Measurements from ENCODE around the gene HSDL1.

The HSDL1 gene

DNA sequence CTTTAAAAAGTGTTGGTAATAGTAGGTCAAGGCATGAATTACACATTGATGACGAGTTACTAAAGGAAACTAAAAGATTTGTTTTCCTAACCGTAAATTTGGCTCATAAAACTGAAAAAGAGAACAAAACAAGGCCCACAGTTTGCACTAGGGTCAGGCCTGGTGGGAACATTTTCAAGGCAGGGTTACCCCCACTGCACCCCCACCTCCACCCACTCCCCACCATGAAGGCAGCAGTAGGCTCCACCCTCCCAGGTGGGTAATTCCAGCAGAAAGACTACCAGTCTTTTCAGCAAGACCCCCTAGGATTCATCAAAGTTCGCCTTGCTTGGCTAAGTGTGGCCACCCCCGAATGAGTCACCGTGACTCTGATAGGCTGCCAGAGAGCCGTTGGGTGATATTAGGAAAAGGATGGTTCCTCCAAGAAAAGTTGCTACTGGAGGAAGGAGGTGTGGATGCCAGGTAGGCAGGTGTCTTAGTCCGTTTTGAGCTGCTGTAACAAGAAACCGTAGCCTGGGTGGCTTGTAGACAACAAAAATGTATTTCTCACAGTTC, 8.8 kb upstream of the HSDL1 start:
- Histone ChIP-seq H3K4me2 (ENCODE audit: low read length) (no peak overlapping the region), H4K20me1 (ENCODE audit: insufficient read depth, low read length) (no peaks in the 10 kb centered on the region), H3K27ac (ENCODE audit: low read length) (no peak overlapping the region), H2AFZ (ENCODE audit: low read depth, low read length) (no peak overlapping the region), H3K9ac (ENCODE audit: low read length) (no peak overlapping the region), H3K4me3 (ENCODE audit: low read length) (no peak overlapping the region), H3K36me3 (replicated peaks; ENCODE audit: low read depth, low read length) (no peaks in the 10 kb centered on the region), H3K4me1 (ENCODE audit: low read length) (peaks cover 8% of the 10 kb centered on the region), H3K79me2 (ENCODE audit: low read length) (no peaks in the 10 kb centered on the region), H3K27me3 (ENCODE audit: low read depth, low read length) (peaks cover 30% of the 10 kb centered on the region), H3K9me3 (ENCODE audit: insufficient read depth, low read length) (no peaks in the 10 kb centered on the region)
- TF ChIP-seq, protein P1, sequence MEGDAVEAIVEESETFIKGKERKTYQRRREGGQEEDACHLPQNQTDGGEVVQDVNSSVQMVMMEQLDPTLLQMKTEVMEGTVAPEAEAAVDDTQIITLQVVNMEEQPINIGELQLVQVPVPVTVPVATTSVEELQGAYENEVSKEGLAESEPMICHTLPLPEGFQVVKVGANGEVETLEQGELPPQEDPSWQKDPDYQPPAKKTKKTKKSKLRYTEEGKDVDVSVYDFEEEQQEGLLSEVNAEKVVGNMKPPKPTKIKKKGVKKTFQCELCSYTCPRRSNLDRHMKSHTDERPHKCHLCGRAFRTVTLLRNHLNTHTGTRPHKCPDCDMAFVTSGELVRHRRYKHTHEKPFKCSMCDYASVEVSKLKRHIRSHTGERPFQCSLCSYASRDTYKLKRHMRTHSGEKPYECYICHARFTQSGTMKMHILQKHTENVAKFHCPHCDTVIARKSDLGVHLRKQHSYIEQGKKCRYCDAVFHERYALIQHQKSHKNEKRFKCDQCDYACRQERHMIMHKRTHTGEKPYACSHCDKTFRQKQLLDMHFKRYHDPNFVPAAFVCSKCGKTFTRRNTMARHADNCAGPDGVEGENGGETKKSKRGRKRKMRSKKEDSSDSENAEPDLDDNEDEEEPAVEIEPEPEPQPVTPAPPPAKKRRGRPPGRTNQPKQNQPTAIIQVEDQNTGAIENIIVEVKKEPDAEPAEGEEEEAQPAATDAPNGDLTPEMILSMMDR (IDR thresholded peaks at IDR 0.05; ENCODE audit: low read depth, low read length), result no peak
- TF ChIP-seq EZH2phosphoT487 (IDR thresholded peaks at IDR 0.05; ENCODE audit: low read depth), result no peak

DNA sequence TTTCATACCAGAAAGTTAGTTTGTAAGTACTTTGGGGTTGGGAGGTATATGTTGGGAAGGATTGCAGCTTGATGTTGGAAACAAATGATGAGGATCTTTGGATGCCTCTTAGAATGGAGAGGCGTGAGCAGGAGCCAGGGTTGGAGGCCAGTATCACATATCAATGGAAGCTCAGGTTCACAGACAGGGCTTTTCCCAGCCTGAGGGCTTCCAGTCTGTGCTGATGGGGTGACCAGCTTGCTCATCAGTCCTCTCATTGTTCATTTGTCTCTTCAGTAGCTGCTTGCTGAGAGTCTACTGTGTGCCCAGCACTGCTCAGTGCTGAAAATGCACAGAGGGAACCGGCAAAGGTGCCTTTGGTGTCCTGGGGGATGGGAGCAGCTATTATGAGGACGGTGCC, 5.9 kb upstream of the HSDL1 start:
- Histone ChIP-seq H3K27me3 (ENCODE audit: low read depth, low read length) (peaks cover 18% of the 10 kb centered on the region), H3K36me3 (replicated peaks; ENCODE audit: low read depth, low read length) (no peaks in the 10 kb centered on the region), H3K9me3 (ENCODE audit: insufficient read depth, low read length) (no peaks in the 10 kb centered on the region), H3K79me2 (ENCODE audit: low read length) (no peaks in the 10 kb centered on the region), H4K20me1 (ENCODE audit: insufficient read depth, low read length) (no peaks in the 10 kb centered on the region), H3K27ac (ENCODE audit: low read length) (no peak overlapping the region), H3K4me3 (ENCODE audit: low read length) (no peak overlapping the region), H2AFZ (ENCODE audit: low read depth, low read length) (no peak overlapping the region), H3K4me2 (ENCODE audit: low read length) (no peak overlapping the region), H3K9ac (ENCODE audit: low read length) (no peak overlapping the region), H3K4me1 (ENCODE audit: low read length) (no peaks in the 10 kb centered on the region)
- TF ChIP-seq EZH2phosphoT487 (IDR thresholded peaks at IDR 0.05; ENCODE audit: low read depth), result no peak
- TF ChIP-seq, protein P1 (IDR thresholded peaks at IDR 0.05; ENCODE audit: low read depth, low read length), result no peak

DNA sequence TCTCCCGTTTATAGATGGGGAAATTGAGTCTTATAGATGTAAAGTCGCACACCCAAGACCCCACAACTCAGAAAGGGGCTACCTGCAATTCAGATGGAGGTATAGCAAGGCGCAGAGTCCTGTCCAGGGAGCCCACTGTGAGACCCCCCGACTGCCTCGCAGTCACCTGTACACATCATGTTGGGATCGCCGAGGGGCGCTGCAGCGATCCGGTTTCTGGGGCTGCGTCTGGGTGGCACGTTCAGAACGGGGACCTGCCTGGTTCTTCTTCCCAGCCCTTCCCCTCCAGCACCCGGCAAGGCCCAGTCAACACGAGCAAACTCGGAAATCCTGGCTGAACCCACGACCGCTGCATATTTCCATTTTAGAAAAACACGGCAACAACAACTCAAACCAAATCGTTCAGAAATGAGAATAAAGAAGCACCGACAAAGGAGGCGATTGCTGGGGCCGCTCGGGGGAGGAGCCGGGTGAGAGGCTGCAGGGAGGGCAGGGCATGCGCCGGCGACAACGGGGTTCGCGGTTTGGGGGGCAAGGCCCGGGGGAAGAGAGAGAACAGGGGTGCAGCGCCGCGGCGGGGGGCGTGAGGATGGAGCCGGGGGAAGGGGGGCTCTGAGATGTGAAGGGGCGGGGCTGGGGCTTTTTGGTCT, 643 bp downstream of the HSDL1 start:
- H3K4me3 ChIP-seq (ENCODE audit: low read length), result peak overlapping the region; percentile 97
- H3K27ac ChIP-seq (ENCODE audit: low read length), result no peak overlapping the region
- TF ChIP-seq, protein P1 (IDR thresholded peaks at IDR 0.05; ENCODE audit: low read depth, low read length), result no peak; the same call in 1 of the 2 replicates
- TF ChIP-seq EZH2phosphoT487 (IDR thresholded peaks at IDR 0.05; ENCODE audit: low read depth), result no peak
- no peaks in the 10 kb centered on the region for H3K36me3 ChIP-seq (replicated peaks; ENCODE audit: low read depth, low read length)
- peaks cover 4% of the 10 kb centered on the region; the same call in 1 of the 2 replicates for H3K79me2 ChIP-seq (ENCODE audit: low read length)
- H3K9ac ChIP-seq (ENCODE audit: low read length), result peak overlapping the region; percentile 79
- H2AFZ ChIP-seq (ENCODE audit: low read depth, low read length), result peak overlapping the region; percentile 87
- H3K9me3 ChIP-seq (ENCODE audit: insufficient read depth, low read length), result no peaks in the 10 kb centered on the region
- peak overlapping the region; percentile 92 for H3K4me2 ChIP-seq (ENCODE audit: low read length)
- no peaks in the 10 kb centered on the region for H3K4me1 ChIP-seq (ENCODE audit: low read length)
- H3K27me3 ChIP-seq (ENCODE audit: low read depth, low read length), result peaks cover 7% of the 10 kb centered on the region
- no peaks in the 10 kb centered on the region; the same call in 1 of the 2 replicates for H4K20me1 ChIP-seq (ENCODE audit: insufficient read depth, low read length)

DNA sequence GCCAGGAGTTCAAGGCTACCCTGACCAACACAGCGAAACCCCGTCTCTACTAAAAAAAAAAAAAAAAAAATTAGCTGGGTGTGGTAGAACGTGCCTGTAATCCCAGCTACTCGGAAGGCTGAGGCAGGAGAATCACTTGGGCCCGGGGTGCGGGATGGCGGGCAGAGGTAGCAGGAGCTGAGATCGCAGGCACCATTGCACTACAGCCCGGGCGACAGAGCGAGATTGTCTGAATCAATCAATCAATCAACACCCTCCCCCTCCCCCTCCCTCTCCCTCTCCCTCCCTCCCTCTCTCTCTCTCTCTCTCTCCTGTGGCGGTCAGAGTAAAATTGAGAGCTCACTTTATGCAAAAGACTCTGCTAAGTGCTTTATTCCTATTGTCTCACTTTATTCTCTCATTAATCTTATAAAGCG, 1.2 kb downstream of the HSDL1 start:
- peaks cover 4% of the 10 kb centered on the region; the same call in 1 of the 2 replicates for H3K79me2 ChIP-seq (ENCODE audit: low read length)
- peak overlapping the region; percentile 97 for H3K4me3 ChIP-seq (ENCODE audit: low read length)
- no peak overlapping the region for H2AFZ ChIP-seq (ENCODE audit: low read depth, low read length)
- H3K9me3 ChIP-seq (ENCODE audit: insufficient read depth, low read length), result no peaks in the 10 kb centered on the region
- no peaks in the 10 kb centered on the region for H3K36me3 ChIP-seq (replicated peaks; ENCODE audit: low read depth, low read length)
- H3K4me1 ChIP-seq (ENCODE audit: low read length), result peaks cover 4% of the 10 kb centered on the region; the same call in 1 of the 2 replicates
- TF ChIP-seq, protein P1 (IDR thresholded peaks at IDR 0.05; ENCODE audit: low read depth, low read length), result no peak
- no peak for TF ChIP-seq EZH2phosphoT487 (IDR thresholded peaks at IDR 0.05; ENCODE audit: low read depth)
- H3K9ac ChIP-seq (ENCODE audit: low read length), result peak overlapping the region; percentile 79; the same call in 1 of the 2 replicates
- no peaks in the 10 kb centered on the region; the same call in 1 of the 2 replicates for H4K20me1 ChIP-seq (ENCODE audit: insufficient read depth, low read length)
- peak overlapping the region; percentile 92 for H3K4me2 ChIP-seq (ENCODE audit: low read length)
- no peak overlapping the region for H3K27ac ChIP-seq (ENCODE audit: low read length)
- H3K27me3 ChIP-seq (ENCODE audit: low read depth, low read length), result peaks cover 7% of the 10 kb centered on the region
